ENCODE measurements around the gene ACTMAP.

Gene ACTMAP

GRCh38 chr19:40703029-40703755 is 47.1 kb downstream of the ACTMAP start:
- Histone ChIP-seq H3K4me3 (IDR thresholded peaks at IDR 0.05; ENCODE audit: insufficient read depth, low read depth, low read length) (no peak overlapping the region), H3K9ac (no peak overlapping the region), H3K36me3 (ENCODE audit: insufficient read depth) (no peaks in the 10 kb centered on the region)

DNA sequence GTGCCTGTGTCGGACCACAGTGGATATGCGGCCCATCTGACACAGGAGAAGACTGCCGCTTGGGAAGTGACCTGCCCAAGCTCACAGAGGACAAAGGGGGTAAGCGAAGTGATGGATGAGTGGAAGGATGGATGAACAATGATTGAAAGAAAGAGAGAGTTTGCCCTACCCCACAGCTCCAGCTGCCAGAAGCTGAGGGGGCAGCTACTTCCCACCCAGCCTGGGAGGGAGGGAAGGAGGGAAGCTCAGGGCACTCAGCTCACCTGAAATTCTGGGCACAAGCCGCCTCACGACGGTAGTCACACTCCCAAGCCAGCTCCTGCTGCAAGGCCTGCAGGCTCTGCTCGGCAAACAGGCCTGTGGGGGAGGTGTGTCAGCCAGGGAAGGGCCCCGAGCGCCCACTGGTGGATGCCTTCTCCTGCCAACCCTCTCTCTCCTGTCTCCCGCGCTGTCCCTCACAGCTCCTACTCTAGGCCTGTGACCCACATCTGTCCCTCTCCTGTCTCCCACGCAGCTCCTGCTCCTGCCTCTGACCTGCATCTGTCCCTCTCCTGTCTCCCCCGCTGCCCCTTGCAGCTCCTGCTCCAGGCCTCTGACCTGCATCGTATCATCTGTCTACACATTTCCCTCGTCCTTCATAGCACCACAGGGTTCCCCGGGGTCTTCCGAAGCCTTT is 47.8 kb downstream of the ACTMAP start:
- no peaks in the 10 kb centered on the region for H3K36me3 ChIP-seq (ENCODE audit: insufficient read depth)
- TF ChIP-seq CTCF (conservative IDR thresholded peaks at IDR 0.05; ENCODE audit: low read depth, low read length) = no peak
- H3K27me3 ChIP-seq (ENCODE audit: insufficient read depth, low read depth) = no peaks in the 10 kb centered on the region
- H2AFZ ChIP-seq (ENCODE audit: low read depth) = no peak overlapping the region
- no peaks in the 10 kb centered on the region for H4K20me1 ChIP-seq (ENCODE audit: insufficient read depth)
- H3K27ac ChIP-seq = no peak overlapping the region
- no peak overlapping the region for H3K9ac ChIP-seq
- no peaks in the 10 kb centered on the region for H3K4me1 ChIP-seq (ENCODE audit: low read depth, poor library complexity, severe bottlenecking)
- H3K79me2 ChIP-seq (ENCODE audit: insufficient read depth, low read depth) = no peaks in the 10 kb centered on the region
- no peak overlapping the region for H3K4me3 ChIP-seq (IDR thresholded peaks at IDR 0.05; ENCODE audit: insufficient read depth, low read depth, low read length)
- H3K4me2 ChIP-seq = no peak overlapping the region

More at GRCh38 chr19:40703029-40703755, 47.1 kb downstream of the ACTMAP start:
- no peaks in the 10 kb centered on the region for H3K4me1 ChIP-seq (ENCODE audit: low read depth, poor library complexity, severe bottlenecking)
- H4K20me1 ChIP-seq (ENCODE audit: insufficient read depth) = no peaks in the 10 kb centered on the region
- no peaks in the 10 kb centered on the region for H3K27me3 ChIP-seq (ENCODE audit: insufficient read depth, low read depth)
- no peak overlapping the region for H2AFZ ChIP-seq (ENCODE audit: low read depth)
- H3K27ac ChIP-seq = no peak overlapping the region
- TF ChIP-seq CTCF (conservative IDR thresholded peaks at IDR 0.05; ENCODE audit: low read depth, low read length) = no peak
- no peaks in the 10 kb centered on the region for H3K79me2 ChIP-seq (ENCODE audit: insufficient read depth, low read depth)
- H3K4me2 ChIP-seq = no peak overlapping the region

DNA sequence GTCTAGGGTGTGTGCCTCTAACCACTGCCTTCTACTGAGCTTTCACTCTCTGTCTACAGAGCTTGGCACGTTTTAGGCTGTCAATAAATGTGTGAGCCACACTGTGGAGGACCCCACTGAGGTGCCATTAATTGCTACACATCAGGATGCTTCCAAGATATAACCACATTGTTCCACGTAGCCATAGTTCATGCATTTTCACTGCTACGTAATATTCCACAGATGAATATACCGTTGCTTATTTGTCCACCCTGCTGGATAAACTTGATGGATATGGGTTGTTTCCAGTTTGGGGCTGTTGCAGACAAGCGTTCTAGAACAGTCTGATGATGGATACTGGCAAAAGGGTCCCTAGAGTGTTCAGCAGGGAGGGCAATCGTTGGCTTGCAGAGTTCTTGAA is 48.5 kb downstream of the ACTMAP start:
- Histone ChIP-seq H3K27ac (no peak overlapping the region), H3K4me1 (ENCODE audit: low read depth, poor library complexity, severe bottlenecking) (no peaks in the 10 kb centered on the region), H3K79me2 (ENCODE audit: insufficient read depth, low read depth) (no peaks in the 10 kb centered on the region), H3K4me2 (no peak overlapping the region), H3K9ac (no peak overlapping the region), H4K20me1 (ENCODE audit: insufficient read depth) (no peaks in the 10 kb centered on the region), H3K4me3 (IDR thresholded peaks at IDR 0.05; ENCODE audit: insufficient read depth, low read depth, low read length) (no peak overlapping the region), H3K27me3 (ENCODE audit: insufficient read depth, low read depth) (no peaks in the 10 kb centered on the region), H2AFZ (ENCODE audit: low read depth) (no peak overlapping the region), H3K36me3 (ENCODE audit: insufficient read depth) (no peaks in the 10 kb centered on the region)
- no peak for TF ChIP-seq CTCF (conservative IDR thresholded peaks at IDR 0.05; ENCODE audit: low read depth, low read length)

GRCh38 chr19:40700083-40700482 is 50.2 kb downstream of the ACTMAP start:
- no peaks in the 10 kb centered on the region for H3K36me3 ChIP-seq (ENCODE audit: insufficient read depth)
- no peak overlapping the region for H3K9ac ChIP-seq
- H4K20me1 ChIP-seq (ENCODE audit: insufficient read depth) = no peaks in the 10 kb centered on the region

More at GRCh38 chr19:40700083-40700482, 50.2 kb downstream of the ACTMAP start:
- no peak for TF ChIP-seq CTCF (conservative IDR thresholded peaks at IDR 0.05; ENCODE audit: low read depth, low read length)
- Histone ChIP-seq H2AFZ (ENCODE audit: low read depth) (no peak overlapping the region), H3K79me2 (ENCODE audit: insufficient read depth, low read depth) (no peaks in the 10 kb centered on the region), H3K27ac (no peak overlapping the region), H3K4me1 (ENCODE audit: low read depth, poor library complexity, severe bottlenecking) (no peaks in the 10 kb centered on the region), H3K4me3 (IDR thresholded peaks at IDR 0.05; ENCODE audit: insufficient read depth, low read depth, low read length) (no peak overlapping the region), H3K4me2 (no peak overlapping the region), H3K27me3 (ENCODE audit: insufficient read depth, low read depth) (no peaks in the 10 kb centered on the region)
